HepG2 (cell line): ENCODE data around the gene ITPK1. TPM values are rescaled to one million over a fixed set of nuclear protein-coding genes. Genes with fewer than 3 reads are reported as not detected.

Experiments
- CEBPG ChIP-seq: IDR thresholded peaks from 2 replicates; pipeline ENCODE4 v1.6.1; 2016
- CENPT ChIP-seq: sonication (generic); formaldehyde crosslinking; IDR thresholded peaks from 2 replicates; pipeline ENCODE4 v1.8.0; 2022; ENCODE audit warnings: low read depth, mild to moderate bottlenecking, moderate library complexity, missing genetic modification reagents
- ETV6 ChIP-seq: sonication (generic); formaldehyde crosslinking; conservative IDR thresholded peaks from 2 replicates; pipeline ENCODE4 v1.4.0; 2020; ENCODE audit warnings: missing genetic modification reagents
- KDM4B ChIP-seq: sonication (generic); formaldehyde crosslinking; IDR thresholded peaks from 2 replicates; pipeline ENCODE4 v1.4.0; 2020; ENCODE audit warnings: missing genetic modification reagents
- MIER3 ChIP-seq: IDR thresholded peaks from 2 replicates; pipeline ENCODE4 v1.6.1; 2016; ENCODE audit warnings: missing compliant biosample characterization, borderline replicate concordance
- SMYD3 ChIP-seq: sonication (generic); formaldehyde crosslinking; IDR thresholded peaks from 2 replicates; pipeline ENCODE4 v1.8.1; 2023; ENCODE audit warnings: mild to moderate bottlenecking, missing genetic modification reagents
- SRSF4 ChIP-seq: fragments of 200-400 bp; formaldehyde crosslinking; IDR thresholded peaks from one replicate; pipeline ENCODE4 v1.6.1; 2018; ENCODE audit warnings: mild to moderate bottlenecking, low read depth, low read length, moderate library complexity; ENCODE audit not compliant: poor library complexity, severe bottlenecking
- ZKSCAN8 ChIP-seq: IDR thresholded peaks from 2 replicates; pipeline ENCODE4 v1.6.1; 2016; ENCODE audit warnings: borderline replicate concordance, missing genetic modification reagents, missing compliant biosample characterization
- ZNF256 ChIP-seq: sonication (generic); formaldehyde crosslinking; conservative IDR thresholded peaks from 2 replicates; pipeline ENCODE4 v1.4.0; 2020; ENCODE audit warnings: missing genetic modification reagents
- ZNF264 ChIP-seq: sonication (generic); formaldehyde crosslinking; IDR thresholded peaks from 2 replicates; pipeline ENCODE4 v1.4.0; 2020; ENCODE audit warnings: missing genetic modification reagents
- ZNF329 ChIP-seq: sonication (generic); formaldehyde crosslinking; IDR thresholded peaks from 2 replicates; pipeline ENCODE4 v1.9.0; 2021; ENCODE audit warnings: low read depth, mild to moderate bottlenecking, missing genetic modification reagents
- ZNF451 ChIP-seq: sonication (generic); formaldehyde crosslinking; IDR thresholded peaks from 2 replicates; pipeline ENCODE4 v1.5.0; 2020; ENCODE audit warnings: mild to moderate bottlenecking, missing genetic modification reagents
- ZNF501 ChIP-seq: sonication (generic); formaldehyde crosslinking; IDR thresholded peaks from 2 replicates; pipeline ENCODE4 v1.5.1; 2020; ENCODE audit warnings: mild to moderate bottlenecking, moderate library complexity, missing genetic modification reagents
- ZNF543 ChIP-seq: sonication (generic); formaldehyde crosslinking; IDR thresholded peaks from 2 replicates; pipeline ENCODE4 v1.4.0; 2020; ENCODE audit warnings: mild to moderate bottlenecking, missing genetic modification reagents
- ZNF670 ChIP-seq: sonication (generic); formaldehyde crosslinking; IDR thresholded peaks from 2 replicates; pipeline ENCODE4 v1.8.0; 2022; ENCODE audit warnings: mild to moderate bottlenecking, missing genetic modification reagents, borderline replicate concordance
- ZNF703 ChIP-seq: sonication (generic); formaldehyde crosslinking; IDR thresholded peaks from 2 replicates; pipeline ENCODE4 v1.5.1; 2020; ENCODE audit warnings: missing genetic modification reagents, mild to moderate bottlenecking, moderate library complexity, borderline replicate concordance
- polyA plus RNA-seq, 8 experiments: library from polyadenylated mRNA; depleted of rRNA in 3 of 8; stranded (reverse) in 7 of 8; unstranded in 1 of 8; fragments of >200 nt; fragmentation: Illumina TruSeq in 4 of 8; extraction: Trizol in 4 of 8; gene quantifications; 2 replicates each; pipeline versions ENCODE4 v1.2.1 to v1.2.3, GENCODE V29; 2011 to 2016; ENCODE audit warnings: low read depth in 4 of 8, missing spikeins in 1 of 8, mixed read lengths in 1 of 8; ENCODE audit not compliant: insufficient read depth in 1 of 8
- total RNA-seq, 5 experiments: library from RNA; depleted of rRNA; stranded (reverse); fragments of >200 nt; fragmentation: Illumina TruSeq; extraction: Trizol; gene quantifications; 2 replicates each; pipeline ENCODE4 v1.2.3, GENCODE V29; 2016; ENCODE audit warnings: low read depth in 1 of 5
- TF ChIP-seq, protein P1 (sequence below): sonication (generic); formaldehyde crosslinking; conservative IDR thresholded peaks from 2 replicates; pipeline ENCODE4 v1.4.0; 2020; ENCODE audit warnings: missing genetic modification reagents
- TF ChIP-seq, protein P2 (sequence below): sonication (generic); formaldehyde crosslinking; IDR thresholded peaks from 2 replicates; pipeline ENCODE4 v1.5.1; 2020; ENCODE audit warnings: missing genetic modification reagents, mild to moderate bottlenecking, borderline replicate concordance
- TF ChIP-seq, protein P3 (sequence below): sonication (generic); formaldehyde crosslinking; IDR thresholded peaks from 2 replicates; pipeline ENCODE4 v1.8.1; 2023; ENCODE audit warnings: mild to moderate bottlenecking, missing genetic modification reagents
- TF ChIP-seq, protein P4 (sequence below): sonication (generic); formaldehyde crosslinking; conservative IDR thresholded peaks from 2 replicates; pipeline ENCODE4 v1.4.0; 2020; ENCODE audit warnings: missing genetic modification reagents
- TF ChIP-seq, protein P5 (sequence below): sonication (generic); formaldehyde crosslinking; IDR thresholded peaks from 2 replicates; pipeline ENCODE4 v1.8.1; 2023; ENCODE audit warnings: mild to moderate bottlenecking, moderate library complexity, missing genetic modification reagents

The ITPK1 gene
- total and polyA plus RNA-seq, 2 of the 13 experiments (the other 11 are each of a cell fraction or from before 2014, with no cell fraction given) = 20.5 to 47.5 TPM

DNA sequence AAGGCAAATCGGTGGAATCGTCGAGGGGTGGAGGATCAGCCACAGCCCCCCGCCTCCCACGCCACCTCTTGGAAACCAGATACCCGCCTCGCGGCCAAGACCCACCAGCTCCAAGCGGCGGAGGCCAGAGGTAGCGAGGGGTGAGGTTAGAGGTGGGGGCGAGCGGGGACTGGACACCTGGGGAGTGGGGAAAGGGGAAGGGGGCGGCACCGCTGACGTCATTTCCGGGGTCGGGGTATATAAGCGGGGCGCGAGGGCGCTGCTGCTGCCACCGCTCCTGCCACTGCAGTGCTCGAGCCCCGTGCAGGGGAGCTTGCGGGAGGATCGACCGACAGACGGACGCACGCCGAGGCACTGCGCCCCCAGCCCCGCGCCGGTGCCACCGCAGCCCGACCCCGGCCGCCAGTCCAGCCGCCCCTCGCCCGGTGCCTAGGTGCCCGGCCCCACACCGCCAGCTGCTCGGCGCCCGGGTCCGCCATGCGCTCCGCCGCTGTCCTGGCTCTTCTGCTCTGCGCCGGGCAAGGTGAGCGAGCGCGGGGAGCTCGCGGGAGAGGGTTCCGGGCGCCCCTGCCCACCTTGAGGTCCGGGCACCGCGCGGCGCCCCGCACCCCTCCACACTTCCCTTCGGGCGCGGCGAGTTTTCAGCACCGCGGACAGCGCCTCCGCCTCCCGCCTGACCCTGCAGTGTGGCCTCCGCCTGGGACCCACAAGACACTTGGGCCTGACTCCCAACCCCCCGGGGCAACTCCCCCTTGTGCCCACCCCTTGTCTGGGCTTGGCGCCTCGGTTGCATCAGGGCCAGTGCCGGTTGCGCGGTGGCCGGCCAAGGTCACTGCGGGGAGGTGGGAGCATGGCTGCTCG is 192.6 kb downstream of the ITPK1 start, which contains the start of gene CHGA (continued):
- peak; percentile 77 for TF ChIP-seq ZNF451 (CRISPR knock-in tag)
- no peak for TF ChIP-seq ZNF670
- TF ChIP-seq, protein P1, sequence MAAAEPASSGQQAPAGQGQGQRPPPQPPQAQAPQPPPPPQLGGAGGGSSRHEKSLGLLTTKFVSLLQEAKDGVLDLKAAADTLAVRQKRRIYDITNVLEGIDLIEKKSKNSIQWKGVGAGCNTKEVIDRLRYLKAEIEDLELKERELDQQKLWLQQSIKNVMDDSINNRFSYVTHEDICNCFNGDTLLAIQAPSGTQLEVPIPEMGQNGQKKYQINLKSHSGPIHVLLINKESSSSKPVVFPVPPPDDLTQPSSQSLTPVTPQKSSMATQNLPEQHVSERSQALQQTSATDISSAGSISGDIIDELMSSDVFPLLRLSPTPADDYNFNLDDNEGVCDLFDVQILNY (CRISPR knock-in tag) = peak; percentile 78
- TF ChIP-seq ZNF329 (CRISPR knock-in tag) = peak; percentile 76
- TF ChIP-seq, protein P2, sequence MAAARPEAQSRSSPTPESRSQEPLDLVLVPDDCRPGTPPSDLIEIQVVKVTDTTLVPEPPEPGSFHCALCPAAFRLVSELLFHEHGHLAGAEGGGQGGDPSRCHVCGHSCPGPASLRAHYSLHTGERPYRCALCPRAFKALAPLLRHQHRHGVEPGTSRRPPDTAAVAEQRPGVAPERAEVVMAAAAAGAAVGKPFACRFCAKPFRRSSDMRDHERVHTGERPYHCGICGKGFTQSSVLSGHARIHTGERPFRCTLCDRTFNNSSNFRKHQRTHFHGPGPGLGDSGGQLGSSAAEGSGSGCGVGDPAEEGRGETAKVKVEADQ (CRISPR knock-in tag) = 0 out of 2 replicates have a peak, but pooled peaks have one; percentile 57
- peak; percentile 81; the same call in 1 of the 2 replicates for TF ChIP-seq MIER3 (CRISPR knock-in tag)
- TF ChIP-seq, protein P3, sequence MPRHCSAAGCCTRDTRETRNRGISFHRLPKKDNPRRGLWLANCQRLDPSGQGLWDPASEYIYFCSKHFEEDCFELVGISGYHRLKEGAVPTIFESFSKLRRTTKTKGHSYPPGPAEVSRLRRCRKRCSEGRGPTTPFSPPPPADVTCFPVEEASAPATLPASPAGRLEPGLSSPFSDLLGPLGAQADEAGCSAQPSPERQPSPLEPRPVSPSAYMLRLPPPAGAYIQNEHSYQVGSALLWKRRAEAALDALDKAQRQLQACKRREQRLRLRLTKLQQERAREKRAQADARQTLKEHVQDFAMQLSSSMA (CRISPR knock-in tag) = peak; percentile 76; the same call in 1 of the 2 replicates
- TF ChIP-seq ZNF543 (CRISPR knock-in tag) = peak; percentile 86
- TF ChIP-seq SMYD3 = peak; percentile 40; the same call in 1 of the 2 replicates
- TF ChIP-seq KDM4B = peak; percentile 97
- peak; percentile 98 for TF ChIP-seq ETV6
- TF ChIP-seq ZNF264 = peak; percentile 75; the same call in 1 of the 2 replicates
- TF ChIP-seq ZNF703 (CRISPR knock-in tag) = no peak
- TF ChIP-seq, protein P4, sequence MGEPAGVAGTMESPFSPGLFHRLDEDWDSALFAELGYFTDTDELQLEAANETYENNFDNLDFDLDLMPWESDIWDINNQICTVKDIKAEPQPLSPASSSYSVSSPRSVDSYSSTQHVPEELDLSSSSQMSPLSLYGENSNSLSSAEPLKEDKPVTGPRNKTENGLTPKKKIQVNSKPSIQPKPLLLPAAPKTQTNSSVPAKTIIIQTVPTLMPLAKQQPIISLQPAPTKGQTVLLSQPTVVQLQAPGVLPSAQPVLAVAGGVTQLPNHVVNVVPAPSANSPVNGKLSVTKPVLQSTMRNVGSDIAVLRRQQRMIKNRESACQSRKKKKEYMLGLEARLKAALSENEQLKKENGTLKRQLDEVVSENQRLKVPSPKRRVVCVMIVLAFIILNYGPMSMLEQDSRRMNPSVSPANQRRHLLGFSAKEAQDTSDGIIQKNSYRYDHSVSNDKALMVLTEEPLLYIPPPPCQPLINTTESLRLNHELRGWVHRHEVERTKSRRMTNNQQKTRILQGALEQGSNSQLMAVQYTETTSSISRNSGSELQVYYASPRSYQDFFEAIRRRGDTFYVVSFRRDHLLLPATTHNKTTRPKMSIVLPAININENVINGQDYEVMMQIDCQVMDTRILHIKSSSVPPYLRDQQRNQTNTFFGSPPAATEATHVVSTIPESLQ (CRISPR knock-in tag) = peak; percentile 94; the same call in 1 of the 2 replicates
- peak; percentile 89 for TF ChIP-seq ZNF256 (CRISPR knock-in tag)
- peak; percentile 35 for TF ChIP-seq CEBPG (CRISPR knock-in tag)
- TF ChIP-seq ZKSCAN8 (CRISPR knock-in tag) = no peak
- TF ChIP-seq, protein P5, sequence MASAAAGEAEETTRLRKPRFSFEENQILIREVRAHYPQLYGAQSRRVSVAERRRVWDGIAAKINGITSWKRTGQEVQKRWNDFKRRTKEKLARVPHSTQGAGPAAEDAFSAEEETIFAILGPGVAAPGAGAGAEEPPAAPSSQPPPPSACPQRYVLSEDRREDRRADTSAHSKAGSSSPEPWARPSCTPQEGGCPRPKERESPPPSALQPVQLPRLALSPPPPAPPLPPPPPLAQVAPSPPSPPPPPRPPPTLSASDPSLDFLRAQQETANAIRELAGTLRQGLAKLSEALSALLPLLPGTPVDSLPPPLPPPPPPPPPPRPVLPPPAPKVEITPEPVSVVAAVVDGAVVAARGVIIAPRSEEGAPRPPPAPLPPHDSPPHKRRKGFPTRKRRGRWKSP (CRISPR knock-in tag) = 0 out of 2 replicates have a peak, but pooled peaks have one; percentile 63
- TF ChIP-seq ZNF501 (CRISPR knock-in tag) = peak; percentile 46; the same call in 1 of the 2 replicates
- no peak for TF ChIP-seq SRSF4
- TF ChIP-seq CENPT (CRISPR knock-in tag) = 0 out of 2 replicates have a peak, but pooled peaks have one; percentile 43
